PFSK-1 (cell line): ENCODE data around the gene GRK2.

Experiments used
- FOXP2 ChIP-seq: optimal IDR thresholded peaks from 2 replicates; pipeline ENCODE3; 2011; ENCODE audit warnings: borderline replicate concordance, control low read depth, inconsistent platforms; ENCODE audit not compliant: insufficient read depth; ENCODE audit errors: extremely low read length, extremely low read depth
- POLR2AphosphoS5 ChIP-seq: IDR thresholded peaks from 2 replicates; pipeline ENCODE4 v1.6.1; 2012; ENCODE audit warnings: low read depth, mild to moderate bottlenecking, control low read depth, low read length, moderate library complexity
- REST ChIP-seq, 2 experiments: IDR thresholded peaks; 2 replicates each; pipeline versions ENCODE4 v1.6.1 to v1.8.0; 2011 to 2012; ENCODE audit warnings: low read depth in 2 of 2, low read length in 2 of 2, control low read depth in 1 of 2, inconsistent platforms in 1 of 2, mild to moderate bottlenecking in 1 of 2, moderate library complexity in 1 of 2; ENCODE audit not compliant: insufficient read depth in 1 of 2
- SIN3A ChIP-seq: IDR thresholded peaks from 2 replicates; pipeline ENCODE4 v1.6.1; 2012; ENCODE audit warnings: mild to moderate bottlenecking, low read length, moderate library complexity, borderline replicate concordance; ENCODE audit not compliant: insufficient read depth
- TAF1 ChIP-seq: IDR thresholded peaks from 2 replicates; pipeline ENCODE4 v1.6.1; 2012; ENCODE audit warnings: low read length, control low read depth, borderline replicate concordance; ENCODE audit not compliant: insufficient read depth

Gene GRK2

GRCh38 chr11:67311556-67312082 is 45.3 kb downstream of the GRK2 start:
- TF ChIP-seq REST (IDR thresholded peaks at IDR 0.05; ENCODE audit: insufficient read depth in 1 of 2, low read depth in 2 of 2, low read length in 2 of 2) (no peak), TAF1 (no peak), SIN3A (no peak), POLR2AphosphoS5 (no peak), FOXP2 (no peak)

GRCh38 chr11:67312187-67313021 is 46.1 kb downstream of the GRK2 start:
- TF ChIP-seq REST (IDR thresholded peaks at IDR 0.05; ENCODE audit: insufficient read depth in 1 of 2, low read depth in 2 of 2, low read length in 2 of 2) (no peak), POLR2AphosphoS5 (no peak), SIN3A (no peak), FOXP2 (no peak), TAF1 (no peak)

- no peak for TF ChIP-seq POLR2AphosphoS5
- no peak for TF ChIP-seq TAF1
- TF ChIP-seq FOXP2, result no peak
- TF ChIP-seq SIN3A, result no peak
- TF ChIP-seq REST (IDR thresholded peaks at IDR 0.05; ENCODE audit: insufficient read depth in 1 of 2, low read depth in 2 of 2, low read length in 2 of 2), result no peak
Observed at GRCh38 chr11:67313125-67313890, 47.0 kb downstream of the GRK2 start.

GRCh38 chr11:67314218-67314617 is 47.9 kb downstream of the GRK2 start:
- no peak for TF ChIP-seq REST (IDR thresholded peaks at IDR 0.05; ENCODE audit: insufficient read depth in 1 of 2, low read depth in 2 of 2, low read length in 2 of 2)
- TF ChIP-seq FOXP2, result no peak
- TF ChIP-seq SIN3A, result no peak
- no peak for TF ChIP-seq POLR2AphosphoS5
- TF ChIP-seq TAF1, result no peak
